SK-N-MC (cell line): Measurements from ENCODE around the gene MAGI2.

Experiments
- EZH2 ChIP-seq: fragments of 200-600 bp; sonication (generic); IDR thresholded peaks from one replicate; pipeline ENCODE4 v1.6.1; 2017; ENCODE audit warnings: antibody characterized with exemption
- FOXP2 ChIP-seq: optimal IDR thresholded peaks from 2 replicates; pipeline ENCODE3; 2011; ENCODE audit warnings: mild to moderate bottlenecking, moderate library complexity; ENCODE audit not compliant: insufficient read depth; ENCODE audit errors: extremely low read length, control extremely low read depth
- POLR2AphosphoS5 ChIP-seq: IDR thresholded peaks from 2 replicates; pipeline ENCODE4 v1.6.1; 2012; ENCODE audit warnings: mild to moderate bottlenecking, low read depth, low read length, borderline replicate concordance

DNA sequence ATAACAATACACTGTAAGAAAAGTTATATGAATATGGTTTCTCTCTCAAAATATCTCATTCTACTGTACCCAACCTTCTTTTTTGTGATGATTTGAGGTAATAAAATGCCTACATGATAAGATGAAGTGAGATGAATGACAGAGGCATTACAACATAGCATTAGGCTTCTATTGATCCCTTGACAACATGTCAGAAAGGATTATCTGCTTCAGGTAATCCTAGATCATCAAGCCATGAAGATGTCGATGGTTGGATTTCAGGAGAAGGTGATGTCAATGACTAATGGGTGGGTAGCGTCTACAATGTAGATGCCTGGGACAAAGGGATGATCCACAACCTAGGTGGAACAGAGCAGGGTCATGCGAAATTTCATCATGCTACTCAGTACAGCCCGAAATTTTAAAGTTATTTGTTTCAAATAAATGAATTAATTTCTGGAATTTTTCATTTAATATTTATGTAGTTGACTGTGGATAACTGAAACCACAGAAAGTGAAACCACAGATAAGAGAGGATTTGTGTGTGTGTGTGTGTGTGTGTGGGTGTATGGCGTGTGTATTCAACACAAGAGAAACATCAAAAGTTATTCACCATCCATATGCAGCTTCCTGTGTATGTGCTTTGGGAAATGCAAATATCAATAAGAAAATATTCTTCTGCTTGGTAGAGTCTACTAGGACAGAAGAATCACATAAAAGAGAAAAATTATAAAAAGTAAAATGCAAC lies 77.0 kb downstream of the MAGI2 start:
- TF ChIP-seq EZH2 (no peak), POLR2AphosphoS5 (no peak), FOXP2 (no peak)
